Activated CD4-positive, alpha-beta T cell treated with anti-CD3 and anti-CD28 coated beads, Interleukin-2, amount 50 U/mL, for 24 hours (primary cell): ENCODE results near the gene IGFBP2.

Experiments
- DNase-seq, 2 donors: peaks; one replicate each; pipeline ENCODE4 v3.0.0-alpha.2; 2020; ENCODE audit warnings: low read depth in 1 of 2, low spot score in 1 of 2

The IGFBP2 gene

GRCh38 chr2:216700781-216701180, 67.6 kb downstream of the IGFBP2 start:
- DNase-seq = no peak

GRCh38 chr2:216701544-216701943, 68.3 kb downstream of the IGFBP2 start:
- no peak for DNase-seq

DNA sequence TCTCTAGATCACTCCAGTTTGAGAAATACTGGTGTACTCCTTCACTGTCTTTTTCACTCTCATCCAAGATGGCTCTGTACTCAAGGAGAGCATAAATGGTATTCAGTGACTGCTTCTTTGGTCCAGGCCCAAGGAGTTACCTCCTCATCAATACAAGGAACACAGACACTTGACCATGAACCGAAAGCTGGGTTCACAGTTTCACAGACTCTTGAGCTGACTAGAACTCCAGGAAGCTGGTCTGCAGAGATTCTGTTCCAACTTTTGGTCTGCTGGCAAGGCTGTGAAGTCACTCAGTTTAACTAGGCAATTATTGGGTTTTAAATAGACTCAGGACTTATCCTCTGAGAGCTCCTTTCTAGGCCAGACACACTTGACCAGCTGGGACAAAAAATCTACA, 69.5 kb downstream of the IGFBP2 start:
- no peak for DNase-seq

DNA sequence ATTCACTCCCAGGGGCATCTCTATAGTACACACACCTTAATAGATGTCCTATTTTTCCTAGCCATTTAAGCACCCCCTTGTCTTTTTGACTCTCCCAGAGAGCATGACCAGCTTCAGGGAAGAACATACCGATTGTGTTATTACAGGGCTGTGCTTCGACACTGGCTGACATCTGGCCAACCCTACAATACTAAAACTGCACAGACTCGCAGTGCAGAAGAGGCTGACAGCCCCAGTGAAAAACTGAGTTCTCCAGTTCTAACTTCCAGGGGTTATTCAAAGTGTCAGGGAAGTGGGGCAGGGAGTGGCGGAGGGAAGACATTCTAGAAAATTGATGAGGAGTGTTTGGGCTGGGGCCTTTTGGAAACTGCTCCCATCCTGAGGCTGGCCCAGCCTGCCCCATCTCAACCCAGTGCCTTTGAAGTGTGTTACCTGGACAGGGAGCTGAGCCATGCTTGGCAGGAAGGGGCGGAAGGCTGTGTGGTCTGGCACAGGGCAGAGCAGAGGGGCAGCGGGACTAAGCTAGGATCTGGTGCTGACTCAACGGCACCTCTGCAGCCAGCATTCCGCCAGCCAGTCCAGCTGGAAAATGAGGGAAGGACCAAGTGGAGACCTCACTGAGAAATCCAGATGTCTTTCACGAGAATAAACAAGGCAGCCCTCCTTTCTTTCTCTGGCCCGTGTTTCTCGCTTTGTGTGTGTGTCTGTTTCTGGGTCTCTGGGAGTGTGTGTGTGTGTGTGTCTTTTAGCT, 77.5 kb downstream of the IGFBP2 start:
- DNase-seq = no peak

DNA sequence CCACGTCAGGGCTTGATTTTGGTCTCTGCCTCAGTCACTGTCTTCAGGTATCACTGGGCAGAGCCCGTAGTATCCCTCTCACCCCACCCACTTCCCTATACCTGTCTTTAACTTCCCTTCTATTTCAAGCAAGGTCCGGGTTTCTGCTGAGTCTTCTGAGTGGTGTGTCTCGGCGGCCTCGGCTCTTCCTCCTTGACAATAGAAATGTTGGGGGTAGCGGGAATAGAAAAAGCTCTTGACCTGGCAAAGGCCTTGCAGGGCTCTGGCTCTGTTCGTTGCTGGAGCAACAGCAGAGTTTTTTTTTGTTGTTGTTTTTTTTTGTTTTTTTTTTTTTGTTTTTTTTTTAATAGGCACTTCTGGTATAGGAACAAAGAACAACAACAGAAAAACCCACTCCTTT, 78.1 kb downstream of the IGFBP2 start:
- DNase-seq = no peak

GRCh38 chr2:216713691-216714336, 80.6 kb downstream of the IGFBP2 start:
- no peak for DNase-seq
